KMS-11 (cell line): Measurements from ENCODE around the gene CFHR5.

Experiments used
- H2AFZ ChIP-seq: fragments of 200-600 bp; sonication (generic); 2 replicates; pipeline ENCODE4 v1.6.1; 2016; ENCODE audit warnings: antibody characterized with exemption, mixed run types, low read depth
- H3K27ac ChIP-seq: fragments of 200-600 bp; sonication (generic); 2 replicates; pipeline ENCODE4 v1.6.1; 2016; ENCODE audit warnings: mild to moderate bottlenecking, mixed run types
- H3K27me3 ChIP-seq: fragments of 200-600 bp; sonication (generic); 2 replicates; pipeline ENCODE4 v1.6.1; 2017; ENCODE audit warnings: mild to moderate bottlenecking, low read depth, mixed run types, moderate library complexity; ENCODE audit not compliant: insufficient read depth
- H3K36me3 ChIP-seq: fragments of 200-600 bp; sonication (generic); 2 replicates; pipeline ENCODE4 v1.6.1; 2017; ENCODE audit warnings: mild to moderate bottlenecking, mixed run types; ENCODE audit not compliant: insufficient read depth
- H3K4me1 ChIP-seq: fragments of 200-600 bp; sonication (generic); 2 replicates; pipeline ENCODE4 v1.6.1; 2016; ENCODE audit warnings: mild to moderate bottlenecking, low read depth, mixed run types; ENCODE audit not compliant: poor library complexity, severe bottlenecking
- H3K4me2 ChIP-seq: fragments of 200-600 bp; sonication (generic); 2 replicates; pipeline ENCODE4 v1.7.0; 2016; ENCODE audit warnings: mild to moderate bottlenecking, mixed run types
- H3K4me3 ChIP-seq: fragments of 200-600 bp; sonication (generic); IDR thresholded peaks from 2 replicates; pipeline ENCODE4 v1.6.1; 2017; ENCODE audit warnings: low read depth, low read length, mixed read lengths; ENCODE audit not compliant: insufficient read depth
- H3K79me2 ChIP-seq: fragments of 200-600 bp; sonication (generic); 2 replicates; pipeline ENCODE4 v1.6.1; 2016; ENCODE audit warnings: low read depth, mixed run types; ENCODE audit not compliant: insufficient read depth
- H3K9ac ChIP-seq: fragments of 200-600 bp; sonication (generic); 2 replicates; pipeline ENCODE4 v1.6.1; 2016; ENCODE audit warnings: mild to moderate bottlenecking, mixed run types
- H4K20me1 ChIP-seq: fragments of 200-600 bp; sonication (generic); 2 replicates; pipeline ENCODE4 v1.6.1; 2016; ENCODE audit warnings: mild to moderate bottlenecking, mixed run types; ENCODE audit not compliant: insufficient read depth
- CTCF ChIP-seq: fragments of 200-600 bp; sonication (generic); conservative IDR thresholded peaks from 2 replicates; pipeline ENCODE4 v1.6.1; 2017; ENCODE audit warnings: low read depth, mild to moderate bottlenecking, antibody characterized with exemption, low read length, moderate library complexity, mixed read lengths

The CFHR5 gene

GRCh38 chr1:196951711-196952394, 25.5 kb upstream of the CFHR5 start:
- Histone ChIP-seq H3K4me2 (peak overlapping the region; percentile 30), H2AFZ (peak overlapping the region; percentile 47), H4K20me1 (no peaks in the 10 kb centered on the region), H3K79me2 (no peaks in the 10 kb centered on the region), H3K27ac (peak overlapping the region; percentile 61), H3K4me1 (peaks cover 27% of the 10 kb centered on the region), H3K4me3 (no peak overlapping the region), H3K27me3 (no peaks in the 10 kb centered on the region), H3K9ac (no peak overlapping the region), H3K36me3 (no peaks in the 10 kb centered on the region)
- no peak for TF ChIP-seq CTCF

- Histone ChIP-seq H2AFZ (no peak overlapping the region), H3K9ac (no peak overlapping the region), H3K4me3 (no peak overlapping the region), H4K20me1 (no peaks in the 10 kb centered on the region), H3K4me2 (no peak overlapping the region), H3K27ac (no peak overlapping the region), H3K36me3 (no peaks in the 10 kb centered on the region), H3K79me2 (no peaks in the 10 kb centered on the region), H3K4me1 (peaks cover 27% of the 10 kb centered on the region), H3K27me3 (no peaks in the 10 kb centered on the region)
- TF ChIP-seq CTCF = no peak
These were observed 22.6 kb upstream of the CFHR5 start for GRCh38 chr1:196954778-196955177.

GRCh38 chr1:196955926-196956325, 21.4 kb upstream of the CFHR5 start:
- no peak for TF ChIP-seq CTCF
- no peak overlapping the region for H3K9ac ChIP-seq
- peaks cover 20% of the 10 kb centered on the region for H3K4me1 ChIP-seq
- H2AFZ ChIP-seq = no peak overlapping the region
- no peak overlapping the region for H3K4me2 ChIP-seq
- no peaks in the 10 kb centered on the region for H3K36me3 ChIP-seq
- H3K27ac ChIP-seq = no peak overlapping the region
- no peak overlapping the region for H3K4me3 ChIP-seq
- no peaks in the 10 kb centered on the region for H3K79me2 ChIP-seq
- no peaks in the 10 kb centered on the region for H3K27me3 ChIP-seq
- no peaks in the 10 kb centered on the region for H4K20me1 ChIP-seq

- Histone ChIP-seq H2AFZ (no peak overlapping the region), H3K27ac (no peak overlapping the region), H3K4me2 (no peak overlapping the region), H3K9ac (no peak overlapping the region), H3K27me3 (no peaks in the 10 kb centered on the region), H3K79me2 (no peaks in the 10 kb centered on the region), H3K36me3 (no peaks in the 10 kb centered on the region), H3K4me1 (no peaks in the 10 kb centered on the region), H4K20me1 (no peaks in the 10 kb centered on the region), H3K4me3 (no peak overlapping the region)
- no peak for TF ChIP-seq CTCF
These were observed 16.5 kb upstream of the CFHR5 start for GRCh38 chr1:196960854-196961253.
